Stimulated activated effector memory CD8-positive, alpha-beta T cell treated with anti-CD3 and anti-CD28 coated beads, Interleukin-12 subunit alpha, Interleukin-12 subunit beta, amount 100 ng/mL, for 72 hours (primary cell): ENCODE data around the gene DPYSL3.

Source experiments
- ATAC-seq: fragments of 150-1000 bp; cut with Tn5 transposase; 2 replicates; pipeline ENCODE4 v1.10.0; 2021
- DNase-seq, 2 donors: peaks; one replicate each; pipeline ENCODE4 v3.0.0; 2021 to 2022; ENCODE audit warnings: low spot score in 2 of 2
- H3K27ac Mint-ChIP-seq: one replicate; pipeline ENCODE4 v1.8.0; 2022; ENCODE audit warnings: mild to moderate bottlenecking, mixed read lengths
- H3K36me3 Mint-ChIP-seq: one replicate; pipeline ENCODE4 v1.8.0; 2022; ENCODE audit warnings: mild to moderate bottlenecking, mixed read lengths
- H3K4me1 Mint-ChIP-seq: one replicate; pipeline ENCODE4 v1.8.0; 2022; ENCODE audit warnings: mixed read lengths
- H3K4me3 Mint-ChIP-seq: one replicate; pipeline ENCODE4 v1.8.0; 2022; ENCODE audit warnings: mild to moderate bottlenecking, mixed read lengths
- H3K9me3 Mint-ChIP-seq: one replicate; pipeline ENCODE4 v1.8.0; 2022; ENCODE audit warnings: mixed read lengths

DPYSL3 gene

GRCh38 chr5:147445090-147445489 lies 64.8 kb downstream of the DPYSL3 start:
- Mint-ChIP-seq H3K4me3 (no peak overlapping the region), H3K27ac (no peak overlapping the region), H3K4me1 (no peaks in the 10 kb centered on the region), H3K36me3 (no peaks in the 10 kb centered on the region), H3K9me3 (no peaks in the 10 kb centered on the region)
- ATAC-seq (no peak), DNase-seq (no peak)

- ATAC-seq, result no peak
- H3K36me3 Mint-ChIP-seq, result no peaks in the 10 kb centered on the region
- H3K9me3 Mint-ChIP-seq, result no peaks in the 10 kb centered on the region
- no peak overlapping the region for H3K27ac Mint-ChIP-seq
- H3K4me3 Mint-ChIP-seq, result no peak overlapping the region
- no peak for DNase-seq
- no peaks in the 10 kb centered on the region for H3K4me1 Mint-ChIP-seq
These were observed 67.6 kb downstream of the DPYSL3 start for GRCh38 chr5:147442224-147442623.

GRCh38 chr5:147441191-147441695 lies 68.6 kb downstream of the DPYSL3 start:
- no peak for ATAC-seq
- H3K4me1 Mint-ChIP-seq, result no peaks in the 10 kb centered on the region
- H3K4me3 Mint-ChIP-seq, result no peak overlapping the region
- H3K27ac Mint-ChIP-seq, result no peak overlapping the region
- DNase-seq, result no peak
- H3K9me3 Mint-ChIP-seq, result no peaks in the 10 kb centered on the region
- no peaks in the 10 kb centered on the region for H3K36me3 Mint-ChIP-seq

- no peak for DNase-seq
- Mint-ChIP-seq H3K9me3 (no peaks in the 10 kb centered on the region), H3K27ac (no peak overlapping the region), H3K36me3 (no peaks in the 10 kb centered on the region), H3K4me3 (no peak overlapping the region), H3K4me1 (no peaks in the 10 kb centered on the region)
- ATAC-seq, result no peak
These were observed 70.6 kb downstream of the DPYSL3 start for GRCh38 chr5:147439254-147439653.

- Mint-ChIP-seq H3K4me1 (no peaks in the 10 kb centered on the region), H3K36me3 (no peaks in the 10 kb centered on the region), H3K4me3 (no peak overlapping the region), H3K9me3 (no peaks in the 10 kb centered on the region), H3K27ac (no peak overlapping the region)
- ATAC-seq (no peak), DNase-seq (no peak)
These were observed 72.7 kb downstream of the DPYSL3 start for GRCh38 chr5:147437161-147437596.

GRCh38 chr5:147436596-147436995 lies 73.3 kb downstream of the DPYSL3 start:
- Mint-ChIP-seq H3K27ac (no peak overlapping the region), H3K4me1 (no peaks in the 10 kb centered on the region), H3K36me3 (no peaks in the 10 kb centered on the region), H3K4me3 (no peak overlapping the region), H3K9me3 (no peaks in the 10 kb centered on the region)
- ATAC-seq (no peak), DNase-seq (no peak)

GRCh38 chr5:147434049-147434448 lies 75.8 kb downstream of the DPYSL3 start:
- no peaks in the 10 kb centered on the region for H3K4me1 Mint-ChIP-seq
- ATAC-seq (no peak), DNase-seq (no peak)
- H3K9me3 Mint-ChIP-seq, result peaks cover 2% of the 10 kb centered on the region
- no peak overlapping the region for H3K4me3 Mint-ChIP-seq
- no peaks in the 10 kb centered on the region for H3K36me3 Mint-ChIP-seq
- no peak overlapping the region for H3K27ac Mint-ChIP-seq

- no peak for ATAC-seq
- DNase-seq, result no peak
- H3K9me3 Mint-ChIP-seq, result peaks cover 2% of the 10 kb centered on the region
- no peak overlapping the region for H3K4me3 Mint-ChIP-seq
- no peaks in the 10 kb centered on the region for H3K4me1 Mint-ChIP-seq
- H3K36me3 Mint-ChIP-seq, result no peaks in the 10 kb centered on the region
- H3K27ac Mint-ChIP-seq, result no peak overlapping the region
These were observed 77.5 kb downstream of the DPYSL3 start for GRCh38 chr5:147432323-147432722.

GRCh38 chr5:147431586-147431985 lies 78.3 kb downstream of the DPYSL3 start:
- DNase-seq (no peak), ATAC-seq (no peak)
- no peak overlapping the region for H3K4me3 Mint-ChIP-seq
- no peaks in the 10 kb centered on the region for H3K36me3 Mint-ChIP-seq
- H3K27ac Mint-ChIP-seq, result no peak overlapping the region
- H3K9me3 Mint-ChIP-seq, result peaks cover 2% of the 10 kb centered on the region
- no peaks in the 10 kb centered on the region for H3K4me1 Mint-ChIP-seq

GRCh38 chr5:147430628-147431027 lies 79.2 kb downstream of the DPYSL3 start:
- Mint-ChIP-seq H3K9me3 (peaks cover 2% of the 10 kb centered on the region), H3K36me3 (no peaks in the 10 kb centered on the region), H3K4me1 (no peaks in the 10 kb centered on the region), H3K4me3 (no peak overlapping the region), H3K27ac (no peak overlapping the region)
- DNase-seq (no peak), ATAC-seq (no peak)

GRCh38 chr5:147427521-147428401 lies 82.1 kb downstream of the DPYSL3 start:
- Mint-ChIP-seq H3K9me3 (peaks cover 2% of the 10 kb centered on the region), H3K4me3 (no peak overlapping the region), H3K36me3 (no peaks in the 10 kb centered on the region), H3K4me1 (no peaks in the 10 kb centered on the region), H3K27ac (no peak overlapping the region)
- no peak for ATAC-seq
- DNase-seq, result no peak

- Mint-ChIP-seq H3K36me3 (no peaks in the 10 kb centered on the region), H3K4me3 (no peak overlapping the region), H3K4me1 (no peaks in the 10 kb centered on the region), H3K9me3 (peaks cover 2% of the 10 kb centered on the region), H3K27ac (no peak overlapping the region)
- no peak for ATAC-seq
- no peak for DNase-seq
These were observed 83.1 kb downstream of the DPYSL3 start for GRCh38 chr5:147426640-147427327.

GRCh38 chr5:147418613-147419012 lies 91.3 kb downstream of the DPYSL3 start:
- H3K36me3 Mint-ChIP-seq, result no peaks in the 10 kb centered on the region
- no peak overlapping the region for H3K4me3 Mint-ChIP-seq
- ATAC-seq (no peak), DNase-seq (no peak)
- H3K9me3 Mint-ChIP-seq, result no peaks in the 10 kb centered on the region
- no peaks in the 10 kb centered on the region for H3K4me1 Mint-ChIP-seq
- no peak overlapping the region for H3K27ac Mint-ChIP-seq

- DNase-seq, result no peak
- H3K36me3 Mint-ChIP-seq, result no peaks in the 10 kb centered on the region
- ATAC-seq, result no peak
- H3K4me1 Mint-ChIP-seq, result no peaks in the 10 kb centered on the region
- no peaks in the 10 kb centered on the region for H3K9me3 Mint-ChIP-seq
- H3K27ac Mint-ChIP-seq, result no peak overlapping the region
- H3K4me3 Mint-ChIP-seq, result no peak overlapping the region
These were observed 92.6 kb downstream of the DPYSL3 start for GRCh38 chr5:147417135-147417813.

- ATAC-seq (no peak), DNase-seq (no peak)
- Mint-ChIP-seq H3K36me3 (no peaks in the 10 kb centered on the region), H3K9me3 (no peaks in the 10 kb centered on the region), H3K4me3 (no peak overlapping the region), H3K4me1 (no peaks in the 10 kb centered on the region), H3K27ac (no peak overlapping the region)
These were observed 94.2 kb downstream of the DPYSL3 start for GRCh38 chr5:147415651-147416050.
